ENCODE measurements around the gene MYF6.

DNA sequence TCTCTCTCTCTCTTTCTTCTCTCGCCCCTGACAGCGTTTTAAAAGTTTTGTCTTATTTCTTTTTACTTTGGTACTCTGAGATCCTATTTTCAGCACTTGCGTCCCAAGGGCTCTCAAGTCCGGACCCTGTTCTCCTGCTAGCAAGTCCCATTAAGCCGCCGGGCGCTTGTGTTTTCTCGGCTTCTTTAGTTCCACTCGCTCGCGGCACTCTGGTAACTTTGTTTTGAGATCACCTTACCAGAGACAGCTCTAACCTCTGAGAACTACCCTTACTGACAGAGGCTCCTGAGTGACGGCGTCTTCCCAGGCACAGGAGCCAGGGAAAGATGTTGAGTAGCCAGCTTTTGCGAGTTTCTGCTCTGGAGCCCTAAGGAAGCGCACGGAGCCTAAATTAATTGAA is 6.6 kb downstream of the MYF6 start:
- TF ChIP-seq, protein P1, sequence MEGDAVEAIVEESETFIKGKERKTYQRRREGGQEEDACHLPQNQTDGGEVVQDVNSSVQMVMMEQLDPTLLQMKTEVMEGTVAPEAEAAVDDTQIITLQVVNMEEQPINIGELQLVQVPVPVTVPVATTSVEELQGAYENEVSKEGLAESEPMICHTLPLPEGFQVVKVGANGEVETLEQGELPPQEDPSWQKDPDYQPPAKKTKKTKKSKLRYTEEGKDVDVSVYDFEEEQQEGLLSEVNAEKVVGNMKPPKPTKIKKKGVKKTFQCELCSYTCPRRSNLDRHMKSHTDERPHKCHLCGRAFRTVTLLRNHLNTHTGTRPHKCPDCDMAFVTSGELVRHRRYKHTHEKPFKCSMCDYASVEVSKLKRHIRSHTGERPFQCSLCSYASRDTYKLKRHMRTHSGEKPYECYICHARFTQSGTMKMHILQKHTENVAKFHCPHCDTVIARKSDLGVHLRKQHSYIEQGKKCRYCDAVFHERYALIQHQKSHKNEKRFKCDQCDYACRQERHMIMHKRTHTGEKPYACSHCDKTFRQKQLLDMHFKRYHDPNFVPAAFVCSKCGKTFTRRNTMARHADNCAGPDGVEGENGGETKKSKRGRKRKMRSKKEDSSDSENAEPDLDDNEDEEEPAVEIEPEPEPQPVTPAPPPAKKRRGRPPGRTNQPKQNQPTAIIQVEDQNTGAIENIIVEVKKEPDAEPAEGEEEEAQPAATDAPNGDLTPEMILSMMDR (conservative IDR thresholded peaks at IDR 0.05; ENCODE audit: low read length): no peak
- no peak for TF ChIP-seq EZH2phosphoT487 (IDR thresholded peaks at IDR 0.05; ENCODE audit: borderline replicate concordance, low read depth, low read length)

All from OCI-LY7 (cell line).